Parathyroid adenoma (tissue), 2 donors: ENCODE measurements around the gene NF1.

ENCODE experiments used
- H2AFZ ChIP-seq: fragments of 300-600 bp; sonication (generic); one replicate; pipeline ENCODE4 v1.7.0; 2017; ENCODE audit warnings: antibody characterized with exemption, mild to moderate bottlenecking
- H3K27ac ChIP-seq: fragments of 300-600 bp; sonication (generic); one replicate; pipeline ENCODE4 v1.7.0; 2017
- H3K27me3 ChIP-seq: fragments of 300-600 bp; sonication (generic); one replicate; pipeline ENCODE4 v1.7.0; 2017; ENCODE audit warnings: low read length; ENCODE audit not compliant: control insufficient read depth, insufficient read depth
- H3K36me3 ChIP-seq: fragments of 300-600 bp; sonication (generic); one replicate; pipeline ENCODE4 v1.7.0; 2017; ENCODE audit warnings: low read length; ENCODE audit not compliant: control insufficient read depth, insufficient read depth
- H3K4me1 ChIP-seq: fragments of 300-600 bp; sonication (generic); one replicate; pipeline ENCODE4 v1.7.0; 2017; ENCODE audit warnings: control low read depth
- H3K4me2 ChIP-seq: fragments of 300-600 bp; sonication (generic); one replicate; pipeline ENCODE4 v1.7.0; 2017; ENCODE audit warnings: low read length
- H3K4me3 ChIP-seq: fragments of 300-600 bp; sonication (generic); one replicate; pipeline ENCODE4 v1.7.0; 2017; ENCODE audit warnings: low read depth, low read length
- H3K79me2 ChIP-seq: fragments of 300-600 bp; sonication (generic); one replicate; pipeline ENCODE4 v1.7.0; 2017; ENCODE audit warnings: control low read depth
- H3K9ac ChIP-seq: fragments of 300-600 bp; sonication (generic); one replicate; pipeline ENCODE4 v1.7.0; 2017; ENCODE audit warnings: mild to moderate bottlenecking
- H3K9me3 ChIP-seq: fragments of 300-600 bp; sonication (generic); one replicate; pipeline ENCODE4 v1.7.0; 2017; ENCODE audit warnings: low read length; ENCODE audit not compliant: control insufficient read depth
- TF ChIP-seq, protein P1 (sequence below): fragments of 300-600 bp; sonication (generic); IDR thresholded peaks from one replicate; pipeline ENCODE4 v1.7.0; 2017; ENCODE audit warnings: antibody characterized with exemption, mild to moderate bottlenecking
- donor health status: primary hyperparathyroidism.

Gene NF1

DNA sequence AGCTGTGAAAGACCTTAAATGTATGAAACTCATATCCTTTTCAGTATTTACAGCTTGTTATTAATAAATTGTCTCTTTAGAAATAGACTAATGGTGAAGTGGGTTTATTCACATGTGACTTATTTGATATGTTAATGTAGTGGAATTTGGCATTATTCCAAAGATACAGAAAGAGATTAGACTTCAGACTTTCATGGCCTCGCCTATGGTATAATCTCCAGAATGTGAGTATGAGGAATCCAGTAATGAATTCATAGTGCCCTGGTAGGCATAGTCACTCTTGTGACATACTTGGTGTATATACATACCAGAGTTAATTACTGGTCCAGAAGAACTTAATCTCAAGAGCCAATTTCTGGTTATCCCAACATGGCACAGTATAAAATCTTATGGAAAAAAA, 129.6 kb downstream of the NF1 start:
- H3K4me1 ChIP-seq = no peaks in the 10 kb centered on the region
- H3K4me3 ChIP-seq = no peak overlapping the region
- H3K79me2 ChIP-seq = no peaks in the 10 kb centered on the region
- H3K36me3 ChIP-seq = no peaks in the 10 kb centered on the region
- H3K9ac ChIP-seq = no peak overlapping the region
- H2AFZ ChIP-seq = no peak overlapping the region
- no peaks in the 10 kb centered on the region for H3K9me3 ChIP-seq
- H3K4me2 ChIP-seq = no peak overlapping the region
- no peak overlapping the region for H3K27ac ChIP-seq
- H3K27me3 ChIP-seq = no peaks in the 10 kb centered on the region
- TF ChIP-seq, protein P1, sequence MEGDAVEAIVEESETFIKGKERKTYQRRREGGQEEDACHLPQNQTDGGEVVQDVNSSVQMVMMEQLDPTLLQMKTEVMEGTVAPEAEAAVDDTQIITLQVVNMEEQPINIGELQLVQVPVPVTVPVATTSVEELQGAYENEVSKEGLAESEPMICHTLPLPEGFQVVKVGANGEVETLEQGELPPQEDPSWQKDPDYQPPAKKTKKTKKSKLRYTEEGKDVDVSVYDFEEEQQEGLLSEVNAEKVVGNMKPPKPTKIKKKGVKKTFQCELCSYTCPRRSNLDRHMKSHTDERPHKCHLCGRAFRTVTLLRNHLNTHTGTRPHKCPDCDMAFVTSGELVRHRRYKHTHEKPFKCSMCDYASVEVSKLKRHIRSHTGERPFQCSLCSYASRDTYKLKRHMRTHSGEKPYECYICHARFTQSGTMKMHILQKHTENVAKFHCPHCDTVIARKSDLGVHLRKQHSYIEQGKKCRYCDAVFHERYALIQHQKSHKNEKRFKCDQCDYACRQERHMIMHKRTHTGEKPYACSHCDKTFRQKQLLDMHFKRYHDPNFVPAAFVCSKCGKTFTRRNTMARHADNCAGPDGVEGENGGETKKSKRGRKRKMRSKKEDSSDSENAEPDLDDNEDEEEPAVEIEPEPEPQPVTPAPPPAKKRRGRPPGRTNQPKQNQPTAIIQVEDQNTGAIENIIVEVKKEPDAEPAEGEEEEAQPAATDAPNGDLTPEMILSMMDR = no peak

DNA sequence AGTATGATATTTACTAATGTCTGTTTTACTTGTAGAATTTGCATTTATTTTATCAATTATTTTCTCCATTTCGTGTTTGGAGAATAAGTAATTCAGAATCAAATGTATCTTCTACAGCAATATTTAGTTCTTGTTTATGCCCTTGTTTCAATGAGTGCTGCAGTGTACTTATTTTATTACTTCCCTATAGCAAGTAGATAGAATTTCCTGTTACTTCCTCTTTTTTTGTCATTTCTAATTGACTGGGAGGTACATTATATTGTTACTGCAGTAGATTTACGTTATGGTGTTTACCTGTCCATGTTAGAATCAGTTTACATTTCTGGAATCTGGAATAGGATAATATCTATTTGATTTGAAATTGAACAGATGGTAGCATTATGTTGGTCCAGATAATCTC, 131.1 kb downstream of the NF1 start:
- Histone ChIP-seq H3K9ac (no peak overlapping the region), H3K9me3 (no peaks in the 10 kb centered on the region), H3K36me3 (no peaks in the 10 kb centered on the region), H3K79me2 (no peaks in the 10 kb centered on the region), H3K4me2 (no peak overlapping the region), H3K4me1 (no peaks in the 10 kb centered on the region), H3K27me3 (no peaks in the 10 kb centered on the region), H2AFZ (no peak overlapping the region), H3K4me3 (no peak overlapping the region), H3K27ac (no peak overlapping the region)
- TF ChIP-seq, protein P1 = no peak

DNA sequence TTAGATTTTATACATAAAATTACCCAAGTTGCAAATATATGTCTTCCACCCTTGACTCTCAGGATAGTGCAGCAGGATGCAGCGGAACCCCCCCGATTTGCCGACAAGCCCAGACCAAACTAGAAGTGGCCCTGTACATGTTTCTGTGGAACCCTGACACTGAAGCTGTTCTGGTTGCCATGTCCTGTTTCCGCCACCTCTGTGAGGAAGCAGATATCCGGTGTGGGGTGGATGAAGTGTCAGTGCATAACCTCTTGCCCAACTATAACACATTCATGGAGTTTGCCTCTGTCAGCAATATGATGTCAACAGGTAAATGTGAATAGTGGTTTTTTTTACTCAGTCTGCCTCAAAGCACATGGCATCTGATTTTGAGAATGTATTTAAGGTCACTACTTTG, 131.6 kb downstream of the NF1 start:
- Histone ChIP-seq H2AFZ (no peak overlapping the region), H3K4me3 (no peak overlapping the region), H3K36me3 (no peaks in the 10 kb centered on the region), H3K27me3 (no peaks in the 10 kb centered on the region), H3K9me3 (no peaks in the 10 kb centered on the region), H3K9ac (no peak overlapping the region), H3K4me2 (no peak overlapping the region), H3K79me2 (no peaks in the 10 kb centered on the region), H3K27ac (no peak overlapping the region), H3K4me1 (no peaks in the 10 kb centered on the region)
- TF ChIP-seq, protein P1 = no peak

DNA sequence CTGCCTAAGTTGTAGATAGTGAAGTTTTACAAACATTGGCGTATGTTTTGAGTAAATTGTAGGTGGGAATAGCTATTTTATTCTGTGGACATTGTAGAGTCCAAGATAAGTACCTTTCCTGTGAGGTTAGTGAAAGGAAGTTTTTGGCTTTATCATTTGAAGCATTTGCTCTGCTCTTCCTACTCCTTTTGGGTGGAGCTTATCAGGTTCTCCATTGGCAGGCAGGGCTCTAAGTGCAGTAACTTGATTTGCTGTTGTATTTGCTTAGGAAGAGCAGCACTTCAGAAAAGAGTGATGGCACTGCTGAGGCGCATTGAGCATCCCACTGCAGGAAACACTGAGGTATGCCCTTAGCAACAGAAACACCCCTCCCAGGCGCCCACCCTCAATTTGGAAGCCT, 132.2 kb downstream of the NF1 start:
- no peak overlapping the region for H3K4me2 ChIP-seq
- no peaks in the 10 kb centered on the region for H3K36me3 ChIP-seq
- H3K4me1 ChIP-seq = no peaks in the 10 kb centered on the region
- no peak overlapping the region for H3K4me3 ChIP-seq
- no peaks in the 10 kb centered on the region for H3K27me3 ChIP-seq
- H3K79me2 ChIP-seq = no peaks in the 10 kb centered on the region
- no peak overlapping the region for H3K9ac ChIP-seq
- no peak overlapping the region for H3K27ac ChIP-seq
- no peaks in the 10 kb centered on the region for H3K9me3 ChIP-seq
- H2AFZ ChIP-seq = no peak overlapping the region
- TF ChIP-seq, protein P1 = no peak

DNA sequence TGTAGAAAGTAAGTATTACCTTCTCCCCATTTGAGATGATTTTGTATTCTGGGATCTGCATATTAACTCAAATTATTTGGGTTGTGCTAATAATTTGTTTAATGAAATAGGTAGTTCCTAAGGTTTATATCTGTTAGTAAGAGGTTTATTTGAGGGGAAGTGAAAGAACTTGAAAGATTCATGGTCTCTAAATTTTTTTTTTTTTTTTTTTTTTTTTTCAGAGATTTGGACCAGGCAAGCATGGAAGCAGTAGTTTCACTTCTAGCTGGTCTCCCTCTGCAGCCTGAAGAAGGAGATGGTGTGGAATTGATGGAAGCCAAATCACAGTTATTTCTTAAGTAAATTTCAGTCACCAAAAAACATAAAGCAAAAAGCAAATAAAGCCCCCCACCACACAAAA, 137.1 kb downstream of the NF1 start:
- Histone ChIP-seq H3K4me3 (no peak overlapping the region), H3K27me3 (no peaks in the 10 kb centered on the region), H3K27ac (no peak overlapping the region), H3K79me2 (no peaks in the 10 kb centered on the region), H3K4me2 (no peak overlapping the region), H3K4me1 (peaks cover 9% of the 10 kb centered on the region), H3K9me3 (no peaks in the 10 kb centered on the region), H3K9ac (no peak overlapping the region), H3K36me3 (no peaks in the 10 kb centered on the region), H2AFZ (no peak overlapping the region)
- TF ChIP-seq, protein P1 = no peak
